Peyer's patch (tissue), 4 donors: ENCODE data around the gene CLCNKA.

ENCODE experiments used
- CTCF ChIP-seq, 6 experiments: fragments of 450-650 bp in 4 of 6; fragments of 200-600 bp in 2 of 6; sonication (generic) in 1 of 6; IDR thresholded peaks; one replicate each; pipeline ENCODE4 v1.5.1; 2017 to 2019; ENCODE audit warnings: antibody characterized with exemption in 6 of 6, mild to moderate bottlenecking in 3 of 6, moderate library complexity in 1 of 6
- POLR2A ChIP-seq, 2 donors: fragments of 450-650 bp; IDR thresholded peaks; one replicate each; pipeline ENCODE4 v1.5.1; 2017; ENCODE audit warnings: antibody characterized with exemption in 2 of 2, mild to moderate bottlenecking in 2 of 2, moderate library complexity in 2 of 2

GRCh38 chr1:16015491-16015890, 6.3 kb upstream of the CLCNKA start:
- TF ChIP-seq CTCF (IDR thresholded peaks at IDR 0.05) (no peak), POLR2A (IDR thresholded peaks at IDR 0.05) (no peak)
